SK-N-SH (cell line): ENCODE results near the gene CAMTA2.

Experiments
- CTCF ChIP-seq: fragments of 200-600 bp; sonication (generic); IDR thresholded peaks from 2 replicates; pipeline ENCODE4 v1.6.1; 2017; ENCODE audit warnings: antibody characterized with exemption, mild to moderate bottlenecking, moderate library complexity
- RCOR1 ChIP-seq: fragments of 150-350 bp; IDR thresholded peaks from 2 replicates; pipeline ENCODE4 v1.6.1; 2017; ENCODE audit warnings: antibody characterized with exemption, low read length

GRCh38 chr17:4939546-4939795, 48.0 kb downstream of the CAMTA2 start:
- TF ChIP-seq CTCF: no peak
- TF ChIP-seq RCOR1: no peak
